GM12878 (cell line): ENCODE results near the gene TMEM217. TPM values are rescaled to one million over a fixed set of nuclear protein-coding genes. Genes with fewer than 3 reads are reported as not detected.
A peak's percentile ranks its signal among the peaks of the same experiment; 100 is the strongest.

Source experiments
- BACH1 ChIP-seq: fragments of 450-650 bp; IDR thresholded peaks from 2 replicates; pipeline ENCODE4 v1.6.1; 2017; ENCODE audit warnings: mild to moderate bottlenecking, borderline replicate concordance
- BCL3 ChIP-seq: IDR thresholded peaks from 2 replicates; pipeline ENCODE4 v1.6.1; 2011; ENCODE audit warnings: borderline replicate concordance, low read depth, mild to moderate bottlenecking, moderate library complexity, low read length; ENCODE audit not compliant: insufficient read depth, poor library complexity, severe bottlenecking
- CEBPB ChIP-seq, 2 experiments: fragments of 150-350 bp in 1 of 2; IDR thresholded peaks; 2 replicates each; pipeline ENCODE4 v1.6.1; 2012 to 2014; ENCODE audit warnings: low read depth in 2 of 2, low read length in 2 of 2, borderline replicate concordance in 1 of 2, inconsistent platforms in 1 of 2
- CEBPZ ChIP-seq: fragments of 150-350 bp; IDR thresholded peaks from 2 replicates; pipeline ENCODE4 v1.6.1; 2016; ENCODE audit warnings: low read depth, low read length
- CTCF ChIP-seq, 3 experiments: IDR thresholded peaks in 2 of 3; conservative IDR thresholded peaks in 1 of 3; 2 replicates each; pipeline ENCODE4 v1.5.1; 2011; ENCODE audit warnings: low read depth in 3 of 3, low read length in 3 of 3, mild to moderate bottlenecking in 3 of 3, control low read depth in 2 of 3, moderate library complexity in 2 of 3, inconsistent platforms in 1 of 3, mixed read lengths in 1 of 3; ENCODE audit not compliant: control insufficient read depth in 2 of 3, insufficient read depth in 1 of 3; ENCODE audit errors: extremely low read depth in 1 of 3
- FOS ChIP-seq: IDR thresholded peaks from 3 replicates; pipeline ENCODE4 v1.6.1; 2011; ENCODE audit warnings: borderline replicate concordance; ENCODE audit not compliant: insufficient read length; ENCODE audit errors: extremely low read depth
- FOXM1 ChIP-seq: IDR thresholded peaks from 2 replicates; pipeline ENCODE4 v1.6.1; 2012; ENCODE audit warnings: low read depth, mild to moderate bottlenecking, inconsistent platforms, low read length, moderate library complexity
- HDAC2 ChIP-seq: fragments of 200-600 bp; sonication (generic); IDR thresholded peaks from 2 replicates; pipeline ENCODE4 v1.6.1; 2017
- IKZF1 ChIP-seq: fragments of 450-650 bp; conservative IDR thresholded peaks from 2 replicates; pipeline ENCODE4 v1.6.1; 2017; ENCODE audit warnings: antibody characterized with exemption, mild to moderate bottlenecking
- IRF3 ChIP-seq: fragments of 450-650 bp; IDR thresholded peaks from 2 replicates; pipeline ENCODE4 v1.6.1; 2014; ENCODE audit warnings: mild to moderate bottlenecking
- KAT2A ChIP-seq: conservative IDR thresholded peaks from 2 replicates; pipeline ENCODE4 v1.6.1; 2011; ENCODE audit warnings: low read depth, low read length; ENCODE audit not compliant: control insufficient read depth
- LARP7 ChIP-seq: fragments of 450-650 bp; IDR thresholded peaks from 2 replicates; pipeline ENCODE4 v1.6.1; 2017; ENCODE audit warnings: mild to moderate bottlenecking
- PML ChIP-seq: IDR thresholded peaks from 2 replicates; pipeline ENCODE4 v1.6.1; 2012; ENCODE audit warnings: low read length, inconsistent platforms
- POU2F2 ChIP-seq: IDR thresholded peaks from 3 replicates; pipeline ENCODE4 v1.6.1; 2011; ENCODE audit warnings: low read depth, mild to moderate bottlenecking, low read length, borderline replicate concordance
- RCOR1 ChIP-seq: conservative IDR thresholded peaks from 2 replicates; pipeline ENCODE4 v1.6.1; 2012; ENCODE audit warnings: low read depth, low read length, improper control_type of control experiment
- RELB ChIP-seq: fragments of 450-650 bp; IDR thresholded peaks from 2 replicates; pipeline ENCODE4 v1.6.1; 2017; ENCODE audit warnings: low read depth, mild to moderate bottlenecking, moderate library complexity
- SIX5 ChIP-seq: IDR thresholded peaks from 2 replicates; pipeline ENCODE4 v1.6.1; 2011; ENCODE audit warnings: mild to moderate bottlenecking, low read depth, low read length, moderate library complexity; ENCODE audit not compliant: severe bottlenecking
- SMAD1 ChIP-seq: fragments of 450-650 bp; IDR thresholded peaks from 2 replicates; pipeline ENCODE4 v1.6.1; 2018; ENCODE audit warnings: mild to moderate bottlenecking, low read depth; ENCODE audit not compliant: partially characterized antibody
- TCF3 ChIP-seq: IDR thresholded peaks from 2 replicates; pipeline ENCODE4 v1.6.1; 2012; ENCODE audit warnings: low read depth, mild to moderate bottlenecking, low read length, borderline replicate concordance; ENCODE audit not compliant: insufficient read depth
- ZZZ3 ChIP-seq: IDR thresholded peaks from 2 replicates; pipeline ENCODE4 v1.6.1; 2011; ENCODE audit warnings: low read depth; ENCODE audit not compliant: control insufficient read depth, insufficient read length
- polyA plus RNA-seq, 11 experiments: library from polyadenylated mRNA; depleted of rRNA in 4 of 11; unstranded in 6 of 11; stranded (reverse) in 5 of 11; fragments of >200 nt; fragmentation: Nextera tagmentation in 4 of 11; fragmentation: Illumina TruSeq in 1 of 11; extraction: Ambion mirVana in 4 of 11; extraction: Trizol in 1 of 11; gene quantifications; 1 replicate in 1 of 11; 2 replicates in 10 of 11; pipeline versions ENCODE4 v1.2.1 to v1.2.3, GENCODE V29; 2011 to 2016; ENCODE audit warnings: inconsistent platforms in 2 of 11, missing spikeins in 2 of 11, low read depth in 1 of 11
- total RNA-seq, 4 experiments: library from RNA; depleted of rRNA in 3 of 4; stranded (reverse); fragments of >200 nt in 3 of 4; fragmentation: Illumina TruSeq in 1 of 4; extraction: Trizol in 1 of 4; gene quantifications; 2 replicates each; pipeline versions ENCODE4 v1.2.1 to v1.2.3, GENCODE V29; 2013 to 2021

The TMEM217 gene
- total and polyA plus RNA-seq, 10 of the 15 experiments (the other 5 are each of a cell fraction or from before 2014, with no cell fraction given): 1.3 to 4.5 (median 2.3) TPM

- TF ChIP-seq FOXM1 (peak; percentile 63; the same call in 1 of the 2 replicates), SIX5 (no peak), POU2F2 (no peak), LARP7 (no peak), SMAD1 (peak; percentile 99), FOS (no peak), TCF3 (peak; percentile 26; the same call in 1 of the 2 replicates), IKZF1 (peak; percentile 88), RELB (no peak), HDAC2 (no peak), BCL3 (peak; percentile 45), CEBPB (IDR thresholded peaks at IDR 0.05; ENCODE audit: borderline replicate concordance in 1 of 2, low read depth in 2 of 2, low read length in 2 of 2) (no peak), BACH1 (no peak), RCOR1 (no peak), PML (no peak), CEBPZ (no peak), ZZZ3 (no peak), KAT2A (no peak), CTCF (IDR thresholded peaks at IDR 0.05 in 2 of 3, conservative IDR thresholded peaks at IDR 0.05 in 1 of 3; ENCODE audit: control insufficient read depth in 2 of 3, extremely low read depth in 1 of 3, insufficient read depth in 1 of 3, low read depth in 3 of 3, low read length in 3 of 3) (no peak), IRF3 (no peak)
Observed at GRCh38 chr6:37239950-37240713, 17.8 kb downstream of the TMEM217 start (continued).
